IPS-18a (cell line): ENCODE data around the gene PNPLA6.

ENCODE experiments used
- H3K27ac ChIP-seq: one replicate; pipeline ENCODE4 v1.5.1; 2013; ENCODE audit warnings: low read length
- H3K27me3 ChIP-seq: one replicate; pipeline ENCODE4 v1.6.1; 2013; ENCODE audit warnings: mild to moderate bottlenecking, low read length; ENCODE audit not compliant: control insufficient read depth, insufficient read depth
- H3K36me3 ChIP-seq: one replicate; pipeline ENCODE4 v1.6.1; 2013; ENCODE audit warnings: low read depth, low read length; ENCODE audit not compliant: control insufficient read depth
- H3K4me1 ChIP-seq: one replicate; pipeline ENCODE4 v1.6.1; 2013; ENCODE audit warnings: low read depth, low read length; ENCODE audit not compliant: control insufficient read depth
- H3K4me3 ChIP-seq: one replicate; pipeline ENCODE4 v1.5.1; 2013; ENCODE audit warnings: low read length
- H3K9ac ChIP-seq: one replicate; pipeline ENCODE4 v1.6.1; 2013; ENCODE audit warnings: mild to moderate bottlenecking, low read length, moderate library complexity
- H3K9me3 ChIP-seq: one replicate; pipeline ENCODE4 v1.6.1; 2013; ENCODE audit warnings: low read depth, low read length; ENCODE audit not compliant: control insufficient read depth

The PNPLA6 gene

DNA sequence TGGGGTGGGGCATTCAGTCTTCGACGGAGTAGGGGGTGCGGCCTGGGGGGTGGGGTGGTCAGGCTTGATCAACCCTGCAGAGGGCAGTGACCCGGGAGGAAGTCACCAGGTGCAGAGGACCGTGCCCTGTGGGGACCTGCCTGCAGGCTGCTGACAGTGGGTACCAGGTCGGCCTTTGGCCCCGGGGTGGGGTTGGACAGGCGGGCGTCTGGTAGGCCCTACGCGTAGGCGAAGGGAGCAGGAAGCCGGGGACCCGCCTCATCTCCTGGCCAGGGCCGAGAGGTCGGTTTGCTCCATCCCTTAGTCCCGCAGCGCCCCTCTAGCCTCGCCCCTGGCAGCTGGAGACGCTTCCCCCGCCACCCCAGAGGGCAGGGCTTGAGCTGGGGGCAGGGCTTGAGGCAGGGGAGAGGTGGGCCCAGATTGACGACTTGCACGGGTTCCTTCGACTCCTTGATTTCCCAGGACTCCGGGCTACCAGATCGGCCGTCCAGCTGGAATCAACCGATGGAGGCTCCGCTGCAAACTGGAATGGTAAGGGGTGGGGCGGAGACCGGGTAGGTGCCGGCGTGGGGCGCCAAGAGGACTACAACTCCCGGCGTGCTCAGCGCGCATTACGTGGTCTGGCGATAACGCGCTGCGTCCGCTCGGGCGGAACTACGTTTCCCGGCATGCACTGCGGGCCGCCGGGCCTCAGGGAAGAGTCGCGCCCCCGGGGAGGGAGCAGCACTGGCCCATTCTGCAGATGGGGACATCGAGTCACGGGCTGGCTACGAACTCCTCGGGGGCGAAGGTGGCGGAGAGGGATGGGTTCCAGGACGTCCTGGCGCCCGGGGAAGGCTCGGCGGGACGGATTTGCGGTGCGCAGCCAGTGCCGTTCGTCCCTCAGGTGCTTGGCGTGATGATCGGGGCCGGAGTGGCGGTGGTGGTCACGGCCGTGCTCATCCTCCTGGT lies at the start of gene PNPLA6:
PNPLA6 (plus strand) TSS at position 671 of the 951 bp plus-strand sequence; CDS start at position 743, 72 bp downstream.
- peaks cover 4% of the 10 kb centered on the region for H3K36me3 ChIP-seq

DNA sequence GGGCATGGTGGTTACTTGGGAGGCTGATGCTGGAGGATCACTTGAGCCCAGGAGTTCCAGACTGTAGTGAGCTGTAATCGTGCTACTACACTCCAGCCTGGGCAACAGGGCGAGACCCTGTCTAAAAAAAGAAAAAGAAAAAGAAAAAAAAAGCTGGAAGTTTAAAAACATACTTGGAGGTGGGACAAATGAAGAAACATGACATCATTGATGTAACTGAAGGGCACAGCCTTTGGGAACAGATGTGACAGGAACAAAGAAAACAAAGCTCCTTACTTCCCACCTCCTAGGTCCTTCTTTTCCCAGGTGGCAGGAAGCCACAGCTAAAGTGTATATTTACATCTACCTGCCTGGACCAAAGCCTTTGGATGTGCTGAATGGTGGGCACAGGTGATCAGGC lies 48.6 kb upstream of the PNPLA6 start:
- no peaks in the 10 kb centered on the region for H3K36me3 ChIP-seq
- H3K4me3 ChIP-seq = no peak overlapping the region
- H3K27ac ChIP-seq = no peak overlapping the region
- no peak overlapping the region for H3K9ac ChIP-seq
- H3K27me3 ChIP-seq = no peaks in the 10 kb centered on the region
- no peaks in the 10 kb centered on the region for H3K9me3 ChIP-seq
- peaks cover 18% of the 10 kb centered on the region for H3K4me1 ChIP-seq

More for the DNA sequence above, at the start of gene PNPLA6:
- Histone ChIP-seq H3K4me1 (no peaks in the 10 kb centered on the region), H3K27ac (peak within 1 kb of the TSS; percentile 57), H3K4me3 (peak within 1 kb of the TSS; percentile 94), H3K9me3 (no peaks in the 10 kb centered on the region), H3K9ac (peak within 1 kb of the TSS; percentile 45), H3K27me3 (no peaks in the 10 kb centered on the region)

GRCh38 chr19:7488736-7489353 lies 46.7 kb upstream of the PNPLA6 start, which contains the start of gene PEX11G:
PEX11G (minus strand) TSS chr19:7489035; CDS start chr19:7489010, 25 bp downstream.
- peaks cover 10% of the 10 kb centered on the region for H3K4me1 ChIP-seq
- peak within 1 kb of the TSS; percentile 64 for H3K4me3 ChIP-seq
- no peaks in the 10 kb centered on the region for H3K36me3 ChIP-seq
- H3K9ac ChIP-seq = peak within 1 kb of the TSS; percentile 71
- no peaks in the 10 kb centered on the region for H3K27me3 ChIP-seq
- H3K27ac ChIP-seq = peak within 1 kb of the TSS; percentile 83
- no peaks in the 10 kb centered on the region for H3K9me3 ChIP-seq

GRCh38 chr19:7489609-7490044 lies 45.9 kb upstream of the PNPLA6 start:
- Histone ChIP-seq H3K9me3 (no peaks in the 10 kb centered on the region), H3K36me3 (no peaks in the 10 kb centered on the region), H3K4me3 (no peak overlapping the region), H3K4me1 (peaks cover 10% of the 10 kb centered on the region), H3K27ac (no peak overlapping the region), H3K9ac (peak overlapping the region; percentile 71), H3K27me3 (no peaks in the 10 kb centered on the region)

- Histone ChIP-seq H3K4me3 (no peak overlapping the region), H3K27ac (no peak overlapping the region)
These were observed 43.4 kb upstream of the PNPLA6 start for GRCh38 chr19:7492142-7492541.

GRCh38 chr19:7492558-7492957 lies 43.0 kb upstream of the PNPLA6 start:
- H3K9me3 ChIP-seq = no peaks in the 10 kb centered on the region
- H3K27ac ChIP-seq = no peak overlapping the region
- H3K9ac ChIP-seq = no peak overlapping the region
- H3K4me1 ChIP-seq = peaks cover 10% of the 10 kb centered on the region
- no peaks in the 10 kb centered on the region for H3K27me3 ChIP-seq
- no peaks in the 10 kb centered on the region for H3K36me3 ChIP-seq
- H3K4me3 ChIP-seq = no peak overlapping the region

More at GRCh38 chr19:7492142-7492541, 43.4 kb upstream of the PNPLA6 start:
- H3K27me3 ChIP-seq = no peaks in the 10 kb centered on the region
- H3K36me3 ChIP-seq = no peaks in the 10 kb centered on the region
- peaks cover 10% of the 10 kb centered on the region for H3K4me1 ChIP-seq
- no peaks in the 10 kb centered on the region for H3K9me3 ChIP-seq
- no peak overlapping the region for H3K9ac ChIP-seq

- H3K36me3 ChIP-seq = no peaks in the 10 kb centered on the region
- peaks cover 3% of the 10 kb centered on the region for H3K27me3 ChIP-seq
- no peaks in the 10 kb centered on the region for H3K9me3 ChIP-seq
- H3K4me3 ChIP-seq = no peak overlapping the region
- no peak overlapping the region for H3K9ac ChIP-seq
- no peak overlapping the region for H3K27ac ChIP-seq
- H3K4me1 ChIP-seq = peaks cover 4% of the 10 kb centered on the region
These were observed 41.0 kb upstream of the PNPLA6 start for GRCh38 chr19:7494416-7495098.

GRCh38 chr19:7497292-7497691 lies 38.2 kb upstream of the PNPLA6 start:
- no peak overlapping the region for H3K4me3 ChIP-seq

DNA sequence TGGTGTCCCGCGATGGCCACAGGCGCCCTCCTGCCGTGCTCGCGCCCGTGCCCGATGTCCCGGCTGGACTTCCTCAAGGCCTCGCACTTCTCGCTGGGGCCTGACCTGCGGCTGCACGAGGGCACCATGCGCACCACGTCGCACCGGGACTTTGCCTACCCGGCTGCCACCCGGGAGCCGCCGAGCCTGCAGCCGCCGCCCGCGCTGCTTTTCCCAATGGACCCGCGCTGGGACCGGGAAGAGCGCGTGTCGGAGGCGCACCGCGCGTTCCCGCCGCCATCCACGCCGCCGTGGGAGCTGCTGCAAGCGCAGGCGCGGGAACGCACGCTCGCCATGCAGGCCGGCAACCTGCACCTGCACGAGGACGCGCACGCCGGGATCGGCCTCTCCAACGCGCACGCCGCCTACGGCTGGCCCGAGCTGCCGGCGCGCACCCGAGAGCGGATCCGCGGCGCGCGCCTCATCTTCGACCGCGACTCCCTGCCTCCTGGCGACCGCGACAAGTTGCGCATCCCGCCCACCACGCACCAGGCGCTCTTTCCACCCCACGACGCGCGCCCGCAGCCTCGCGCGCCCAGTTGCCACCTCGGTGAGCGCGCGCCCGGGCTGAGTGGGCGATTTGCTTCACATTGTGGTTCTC lies 34.6 kb upstream of the PNPLA6 start:
- Histone ChIP-seq H3K27ac (no peak overlapping the region), H3K9ac (no peak overlapping the region)

More at GRCh38 chr19:7497292-7497691, 38.2 kb upstream of the PNPLA6 start:
- no peak overlapping the region for H3K9ac ChIP-seq
- H3K4me1 ChIP-seq = no peaks in the 10 kb centered on the region
- H3K27me3 ChIP-seq = peaks cover 23% of the 10 kb centered on the region
- no peaks in the 10 kb centered on the region for H3K9me3 ChIP-seq
- no peak overlapping the region for H3K27ac ChIP-seq
- H3K36me3 ChIP-seq = no peaks in the 10 kb centered on the region

GRCh38 chr19:7502552-7502951 lies 33.0 kb upstream of the PNPLA6 start:
- Histone ChIP-seq H3K9me3 (no peaks in the 10 kb centered on the region), H3K4me3 (no peak overlapping the region), H3K4me1 (no peaks in the 10 kb centered on the region), H3K27me3 (peaks cover 31% of the 10 kb centered on the region), H3K27ac (no peak overlapping the region), H3K36me3 (no peaks in the 10 kb centered on the region), H3K9ac (no peak overlapping the region)

More for the DNA sequence above, 34.6 kb upstream of the PNPLA6 start:
- Histone ChIP-seq H3K9me3 (no peaks in the 10 kb centered on the region), H3K36me3 (no peaks in the 10 kb centered on the region), H3K4me3 (peak overlapping the region; percentile 49), H3K4me1 (no peaks in the 10 kb centered on the region), H3K27me3 (peaks cover 31% of the 10 kb centered on the region)

DNA sequence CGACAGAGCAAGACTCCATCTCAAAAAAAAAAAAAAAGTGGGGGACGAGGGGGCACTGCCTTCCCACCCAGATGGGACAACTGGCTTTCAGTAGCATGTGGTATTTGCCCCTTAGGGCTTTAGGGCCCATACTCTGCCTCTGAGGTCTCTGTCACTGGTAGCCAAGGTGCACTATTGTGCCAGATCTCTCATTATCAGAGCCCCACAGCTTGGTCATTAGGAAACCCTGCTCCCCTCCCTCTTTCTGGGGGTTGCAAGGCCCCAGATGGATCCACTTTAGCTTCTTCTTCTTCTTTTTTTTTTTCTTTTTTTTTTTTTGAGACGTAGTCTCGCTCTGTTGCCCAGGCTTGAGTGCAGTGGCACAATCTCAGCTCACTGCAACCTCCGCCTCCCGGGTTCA lies 30.8 kb upstream of the PNPLA6 start:
- H3K4me3 ChIP-seq = no peak overlapping the region
- no peak overlapping the region for H3K27ac ChIP-seq
- H3K36me3 ChIP-seq = no peaks in the 10 kb centered on the region
- peaks cover 3% of the 10 kb centered on the region for H3K4me1 ChIP-seq
- peaks cover 26% of the 10 kb centered on the region for H3K27me3 ChIP-seq
- no peaks in the 10 kb centered on the region for H3K9me3 ChIP-seq
- H3K9ac ChIP-seq = no peak overlapping the region
